ENCODE measurements around the gene NHLH2.

NHLH2 gene

GRCh38 chr1:115796897-115797296 is 44.0 kb downstream of the NHLH2 start:
- DNase-seq, result no peak

DNA sequence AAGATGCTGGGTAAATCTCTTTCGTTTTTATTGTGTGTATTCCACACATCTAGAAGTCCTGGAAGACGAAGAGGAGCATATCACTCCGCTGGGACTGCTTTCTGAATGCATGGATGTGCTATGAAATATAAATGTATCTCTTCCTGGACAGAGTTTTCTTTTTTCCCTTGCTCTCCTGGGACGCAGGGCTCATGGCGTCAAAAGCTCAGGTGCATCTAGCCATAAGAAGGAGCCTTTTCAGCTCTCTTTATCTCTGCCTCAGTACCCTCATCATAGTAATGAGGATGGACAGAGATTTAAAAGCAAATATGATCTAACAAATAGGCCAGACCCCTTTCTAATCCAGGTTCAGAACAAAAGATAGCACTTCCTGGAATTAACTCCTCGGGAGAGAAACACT is 44.9 kb downstream of the NHLH2 start:
- no peak for DNase-seq

- no peak for DNase-seq
Measured at GRCh38 chr1:115794976-115795639, 45.8 kb downstream of the NHLH2 start.

DNA sequence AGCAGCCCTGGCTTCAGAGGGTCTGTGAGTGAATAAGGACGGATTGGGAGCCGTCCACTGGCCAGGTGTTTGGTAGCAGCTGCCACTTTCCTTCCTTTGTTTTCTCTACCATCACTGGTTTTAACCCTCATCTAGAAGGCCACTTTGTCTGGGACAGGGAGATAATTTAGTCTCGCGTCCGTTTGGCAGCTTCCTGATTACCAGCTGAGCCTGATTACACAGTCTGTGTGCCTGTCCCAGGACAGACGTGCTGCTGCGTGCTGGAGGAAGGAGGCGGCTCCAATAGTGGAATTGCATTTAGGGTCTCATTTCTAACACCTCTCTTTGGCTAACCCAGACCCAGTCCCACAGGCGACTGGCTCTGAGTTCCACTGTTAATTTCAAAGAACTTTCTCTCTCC is 47.8 kb downstream of the NHLH2 start:
- DNase-seq, result no peak

- no peak for DNase-seq
Measured at GRCh38 chr1:115791816-115792215, 49.1 kb downstream of the NHLH2 start.

GRCh38 chr1:115790846-115791245 is 50.1 kb downstream of the NHLH2 start:
- DNase-seq, result no peak

- no peak for DNase-seq
Measured at GRCh38 chr1:115790356-115790755, 50.6 kb downstream of the NHLH2 start.
